ENCODE measurements around the gene BAAT.
A peak's percentile ranks its signal among the peaks of the same experiment; 100 is the strongest.

BAAT gene

GRCh38 chr9:101417977-101418376 lies 33.2 kb upstream of the BAAT start:
- Histone ChIP-seq H3K4me1 (ENCODE audit: control insufficient read depth, insufficient read depth, low read length) (peaks cover 3% of the 10 kb centered on the region), H3K9ac (ENCODE audit: low read depth, low read length) (no peak overlapping the region), H3K36me3 (ENCODE audit: control insufficient read depth, insufficient read depth, low read length) (no peaks in the 10 kb centered on the region), H3K4me3 (ENCODE audit: low read depth, low read length) (no peak overlapping the region), H3K27me3 (ENCODE audit: control insufficient read depth, insufficient read depth, low read length) (no peaks in the 10 kb centered on the region), H3K9me3 (ENCODE audit: control insufficient read depth, insufficient read depth, low read length) (no peaks in the 10 kb centered on the region)

- Histone ChIP-seq H3K4me3 (ENCODE audit: low read depth, low read length) (no peak overlapping the region), H3K9ac (ENCODE audit: low read depth, low read length) (no peak overlapping the region), H3K27me3 (ENCODE audit: control insufficient read depth, insufficient read depth, low read length) (no peaks in the 10 kb centered on the region), H3K4me1 (ENCODE audit: control insufficient read depth, insufficient read depth, low read length) (peaks cover 3% of the 10 kb centered on the region), H3K9me3 (ENCODE audit: control insufficient read depth, insufficient read depth, low read length) (no peaks in the 10 kb centered on the region), H3K36me3 (ENCODE audit: control insufficient read depth, insufficient read depth, low read length) (no peaks in the 10 kb centered on the region)
These were observed 32.6 kb upstream of the BAAT start for GRCh38 chr9:101417389-101417788.

- no peaks in the 10 kb centered on the region for H3K9me3 ChIP-seq (ENCODE audit: control insufficient read depth, insufficient read depth, low read length)
- no peaks in the 10 kb centered on the region for H3K36me3 ChIP-seq (ENCODE audit: control insufficient read depth, insufficient read depth, low read length)
- H3K27me3 ChIP-seq (ENCODE audit: control insufficient read depth, insufficient read depth, low read length) = no peaks in the 10 kb centered on the region
- no peaks in the 10 kb centered on the region for H3K4me1 ChIP-seq (ENCODE audit: control insufficient read depth, insufficient read depth, low read length)
- H3K9ac ChIP-seq (ENCODE audit: low read depth, low read length) = no peak overlapping the region
- H3K4me3 ChIP-seq (ENCODE audit: low read depth, low read length) = no peak overlapping the region
These were observed 30.8 kb upstream of the BAAT start for GRCh38 chr9:101415578-101415977.

- Histone ChIP-seq H3K4me3 (ENCODE audit: low read depth, low read length) (no peak overlapping the region), H3K4me1 (ENCODE audit: control insufficient read depth, insufficient read depth, low read length) (no peaks in the 10 kb centered on the region), H3K36me3 (ENCODE audit: control insufficient read depth, insufficient read depth, low read length) (no peaks in the 10 kb centered on the region), H3K9me3 (ENCODE audit: control insufficient read depth, insufficient read depth, low read length) (no peaks in the 10 kb centered on the region), H3K27me3 (ENCODE audit: control insufficient read depth, insufficient read depth, low read length) (no peaks in the 10 kb centered on the region), H3K9ac (ENCODE audit: low read depth, low read length) (no peak overlapping the region)
These were observed 30.0 kb upstream of the BAAT start for GRCh38 chr9:101414839-101415238.

- Histone ChIP-seq H3K27me3 (ENCODE audit: control insufficient read depth, insufficient read depth, low read length) (no peaks in the 10 kb centered on the region), H3K4me1 (ENCODE audit: control insufficient read depth, insufficient read depth, low read length) (no peaks in the 10 kb centered on the region), H3K9ac (ENCODE audit: low read depth, low read length) (no peak overlapping the region), H3K36me3 (ENCODE audit: control insufficient read depth, insufficient read depth, low read length) (peaks cover 24% of the 10 kb centered on the region), H3K9me3 (ENCODE audit: control insufficient read depth, insufficient read depth, low read length) (peaks cover 12% of the 10 kb centered on the region), H3K4me3 (ENCODE audit: low read depth, low read length) (no peak overlapping the region)
These were observed 24.3 kb upstream of the BAAT start for GRCh38 chr9:101409079-101409477.

GRCh38 chr9:101408374-101409078 lies 23.7 kb upstream of the BAAT start:
- H3K36me3 ChIP-seq (ENCODE audit: control insufficient read depth, insufficient read depth, low read length) = peaks cover 27% of the 10 kb centered on the region
- peaks cover 12% of the 10 kb centered on the region for H3K9me3 ChIP-seq (ENCODE audit: control insufficient read depth, insufficient read depth, low read length)
- H3K9ac ChIP-seq (ENCODE audit: low read depth, low read length) = no peak overlapping the region
- no peak overlapping the region for H3K4me3 ChIP-seq (ENCODE audit: low read depth, low read length)
- H3K27me3 ChIP-seq (ENCODE audit: control insufficient read depth, insufficient read depth, low read length) = no peaks in the 10 kb centered on the region
- no peaks in the 10 kb centered on the region for H3K4me1 ChIP-seq (ENCODE audit: control insufficient read depth, insufficient read depth, low read length)

- Histone ChIP-seq H3K4me3 (ENCODE audit: low read depth, low read length) (no peak overlapping the region), H3K4me1 (ENCODE audit: control insufficient read depth, insufficient read depth, low read length) (peaks cover 3% of the 10 kb centered on the region), H3K9me3 (ENCODE audit: control insufficient read depth, insufficient read depth, low read length) (peaks cover 6% of the 10 kb centered on the region), H3K36me3 (ENCODE audit: control insufficient read depth, insufficient read depth, low read length) (peaks cover 36% of the 10 kb centered on the region), H3K27me3 (ENCODE audit: control insufficient read depth, insufficient read depth, low read length) (no peaks in the 10 kb centered on the region), H3K9ac (ENCODE audit: low read depth, low read length) (no peak overlapping the region)
These were observed 18.9 kb upstream of the BAAT start for GRCh38 chr9:101403516-101404285.

GRCh38 chr9:101400120-101400519 lies 15.3 kb upstream of the BAAT start:
- H3K9ac ChIP-seq (ENCODE audit: low read depth, low read length) = no peak overlapping the region
- peaks cover 3% of the 10 kb centered on the region for H3K4me1 ChIP-seq (ENCODE audit: control insufficient read depth, insufficient read depth, low read length)

GRCh38 chr9:101399643-101399970 lies 14.8 kb upstream of the BAAT start:
- Histone ChIP-seq H3K4me1 (ENCODE audit: control insufficient read depth, insufficient read depth, low read length) (peaks cover 3% of the 10 kb centered on the region), H3K9ac (ENCODE audit: low read depth, low read length) (no peak overlapping the region), H3K4me3 (ENCODE audit: low read depth, low read length) (peak overlapping the region; percentile 99), H3K36me3 (ENCODE audit: control insufficient read depth, insufficient read depth, low read length) (peaks cover 15% of the 10 kb centered on the region), H3K9me3 (ENCODE audit: control insufficient read depth, insufficient read depth, low read length) (no peaks in the 10 kb centered on the region), H3K27me3 (ENCODE audit: control insufficient read depth, insufficient read depth, low read length) (no peaks in the 10 kb centered on the region)

More at GRCh38 chr9:101400120-101400519, 15.3 kb upstream of the BAAT start:
- no peaks in the 10 kb centered on the region for H3K9me3 ChIP-seq (ENCODE audit: control insufficient read depth, insufficient read depth, low read length)
- H3K36me3 ChIP-seq (ENCODE audit: control insufficient read depth, insufficient read depth, low read length) = peaks cover 15% of the 10 kb centered on the region
- no peak overlapping the region for H3K4me3 ChIP-seq (ENCODE audit: low read depth, low read length)
- no peaks in the 10 kb centered on the region for H3K27me3 ChIP-seq (ENCODE audit: control insufficient read depth, insufficient read depth, low read length)

- peak overlapping the region; percentile 99 for H3K4me3 ChIP-seq (ENCODE audit: low read depth, low read length)
- peaks cover 3% of the 10 kb centered on the region for H3K4me1 ChIP-seq (ENCODE audit: control insufficient read depth, insufficient read depth, low read length)
- H3K27me3 ChIP-seq (ENCODE audit: control insufficient read depth, insufficient read depth, low read length) = no peaks in the 10 kb centered on the region
- H3K9me3 ChIP-seq (ENCODE audit: control insufficient read depth, insufficient read depth, low read length) = no peaks in the 10 kb centered on the region
- peak overlapping the region; percentile 60 for H3K9ac ChIP-seq (ENCODE audit: low read depth, low read length)
- H3K36me3 ChIP-seq (ENCODE audit: control insufficient read depth, insufficient read depth, low read length) = peaks cover 13% of the 10 kb centered on the region
These were observed 14.3 kb upstream of the BAAT start for GRCh38 chr9:101398930-101399642.

- Histone ChIP-seq H3K27me3 (ENCODE audit: control insufficient read depth, insufficient read depth, low read length) (no peaks in the 10 kb centered on the region), H3K36me3 (ENCODE audit: control insufficient read depth, insufficient read depth, low read length) (peaks cover 9% of the 10 kb centered on the region), H3K4me3 (ENCODE audit: low read depth, low read length) (peak within 1 kb of the TSS; percentile 99), H3K9ac (ENCODE audit: low read depth, low read length) (peak within 1 kb of the TSS; percentile 93), H3K9me3 (ENCODE audit: control insufficient read depth, insufficient read depth, low read length) (no peaks in the 10 kb centered on the region), H3K4me1 (ENCODE audit: control insufficient read depth, insufficient read depth, low read length) (peaks cover 3% of the 10 kb centered on the region)
These were observed 13.5 kb upstream of the BAAT start, which contains the start of the genes MRPL50 and ZNF189 for GRCh38 chr9:101398068-101398929. MRPL50 (minus strand) TSS chr9:101398618; CDS start chr9:101398592, 26 bp downstream. ZNF189 (plus strand) TSS chr9:101398851; CDS start chr9:101399157, 306 bp downstream.

Measured in iPS-15b (cell line).